Neural crest cell (in vitro differentiated cells): ENCODE measurements around the gene TSC2. TPM values are rescaled to one million over a fixed set of nuclear protein-coding genes. Genes with fewer than 3 reads are reported as not detected.

Source experiments
- DNase-seq: peaks from one replicate; pipeline ENCODE4 v3.0.0; 2021; ENCODE audit warnings: low read depth, mixed read lengths, low spot score
- H3K27ac Mint-ChIP-seq: one replicate; pipeline ENCODE4 v1.8.0; 2021; ENCODE audit warnings: mild to moderate bottlenecking, mixed read lengths; ENCODE audit not compliant: unreplicated experiment
- H3K27me3 Mint-ChIP-seq: 2 replicates; pipeline ENCODE4 v1.8.0; 2021; ENCODE audit warnings: low read depth, mild to moderate bottlenecking, mixed read lengths
- H3K36me3 Mint-ChIP-seq: 2 replicates; pipeline ENCODE4 v1.8.0; 2021; ENCODE audit warnings: low read depth, mild to moderate bottlenecking, mixed read lengths
- H3K4me1 Mint-ChIP-seq: 2 replicates; pipeline ENCODE4 v1.8.0; 2021; ENCODE audit warnings: mixed read lengths
- H3K4me3 Mint-ChIP-seq: one replicate; pipeline ENCODE4 v1.8.0; 2021; ENCODE audit warnings: mild to moderate bottlenecking, mixed read lengths
- H3K9me3 Mint-ChIP-seq: 2 replicates; pipeline ENCODE4 v1.8.0; 2021; ENCODE audit warnings: mixed read lengths
- CTCF ChIP-seq: fragments of 200-600 bp; sonication (generic); conservative IDR thresholded peaks from 2 replicates; pipeline ENCODE4 v1.5.0; 2021; ENCODE audit warnings: antibody characterized with exemption, mild to moderate bottlenecking
- total RNA-seq: library from RNA; stranded (reverse); gene quantifications from 2 replicates; pipeline ENCODE4 v1.2.1, GENCODE V29; 2021

The TSC2 gene
- total RNA-seq, 1 donor from 2014 or later: 175 TPM

DNA sequence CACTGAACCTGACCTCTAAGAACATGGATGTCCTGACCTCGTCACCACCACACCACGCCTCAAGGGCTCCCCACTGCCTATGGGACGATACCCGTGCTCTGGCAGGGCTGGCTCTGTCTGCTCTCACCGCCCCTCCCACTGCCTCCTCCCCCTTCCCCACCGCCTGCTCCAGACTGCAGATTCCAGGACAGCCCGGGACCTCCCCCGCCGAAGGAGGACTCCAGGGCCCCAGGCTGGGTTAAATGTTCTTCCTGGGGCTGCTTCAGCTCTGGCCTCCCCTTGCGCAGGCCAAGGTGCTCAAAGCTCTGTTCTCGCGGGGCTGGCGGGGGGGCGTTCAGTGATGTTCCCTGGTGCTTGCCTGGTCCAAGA, 25.1 kb upstream of the TSC2 start:
- Mint-ChIP-seq H3K4me1 (peaks cover 26% of the 10 kb centered on the region), H3K9me3 (no peaks in the 10 kb centered on the region), H3K4me3 (peak overlapping the region; percentile 69), H3K36me3 (no peaks in the 10 kb centered on the region), H3K27me3 (peaks cover 68% of the 10 kb centered on the region), H3K27ac (no peak overlapping the region)
- no peak for DNase-seq
- TF ChIP-seq CTCF: no peak

DNA sequence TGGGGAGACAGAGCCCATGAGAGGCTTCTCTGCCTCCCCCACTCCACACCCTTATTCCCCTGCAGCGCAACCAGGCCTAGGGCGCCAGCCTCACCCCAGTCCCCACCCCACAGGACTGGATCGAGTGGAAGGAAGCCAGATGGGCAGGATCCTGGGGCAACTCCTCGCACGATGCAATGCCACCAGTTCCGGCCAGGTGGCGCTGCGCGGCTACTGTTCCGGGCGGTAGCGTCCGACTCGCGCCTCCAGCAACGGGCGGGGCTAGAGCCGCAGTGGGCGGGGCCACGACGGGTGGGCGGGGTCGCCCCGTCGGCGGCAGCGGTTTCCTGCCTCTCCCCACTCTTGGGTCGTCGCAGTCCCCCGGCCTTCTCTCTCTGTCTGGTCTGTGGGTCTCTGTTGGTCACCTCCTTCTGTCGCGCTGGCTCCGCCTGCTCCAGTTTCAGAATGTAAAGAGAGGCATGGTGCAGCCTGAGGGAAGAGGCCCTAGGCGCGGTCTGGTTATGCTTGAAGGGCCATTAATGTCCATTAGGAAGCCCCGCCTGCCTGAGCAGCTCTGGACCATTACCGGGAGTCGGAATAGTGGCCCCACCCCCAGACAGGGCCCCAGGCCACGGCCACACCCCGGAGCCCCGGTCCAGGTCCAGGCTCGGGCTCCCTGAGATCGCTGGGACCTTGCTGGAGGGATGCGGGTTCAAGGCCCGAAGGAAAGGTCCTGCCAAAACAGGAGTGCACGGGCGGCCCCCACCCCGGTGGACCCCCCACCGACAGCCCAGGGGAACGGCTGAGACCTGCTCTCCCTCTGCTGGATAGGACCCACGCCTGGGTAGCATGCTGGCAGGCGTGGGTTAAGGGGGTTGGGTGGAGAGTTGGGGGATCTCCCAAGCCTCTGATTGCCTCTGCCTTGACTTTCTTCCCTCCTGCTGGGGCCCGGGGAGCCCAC, 24.4 kb upstream of the TSC2 start:
- H3K27me3 Mint-ChIP-seq: peaks cover 68% of the 10 kb centered on the region
- no peaks in the 10 kb centered on the region for H3K36me3 Mint-ChIP-seq
- no peak overlapping the region for H3K27ac Mint-ChIP-seq

GRCh38 chr16:2024032-2024420, 23.8 kb upstream of the TSC2 start:
- no peak for TF ChIP-seq CTCF
- Mint-ChIP-seq H3K4me3 (peak overlapping the region; percentile 73), H3K27ac (no peak overlapping the region), H3K9me3 (no peaks in the 10 kb centered on the region), H3K27me3 (peaks cover 65% of the 10 kb centered on the region), H3K4me1 (peaks cover 26% of the 10 kb centered on the region), H3K36me3 (no peaks in the 10 kb centered on the region)
- no peak for DNase-seq

More for the DNA sequence above, 24.4 kb upstream of the TSC2 start:
- Mint-ChIP-seq H3K9me3 (no peaks in the 10 kb centered on the region), H3K4me1 (peaks cover 26% of the 10 kb centered on the region), H3K4me3 (peak overlapping the region; percentile 69)
- peak; percentile 99 for DNase-seq
- TF ChIP-seq CTCF: peak; percentile 96

DNA sequence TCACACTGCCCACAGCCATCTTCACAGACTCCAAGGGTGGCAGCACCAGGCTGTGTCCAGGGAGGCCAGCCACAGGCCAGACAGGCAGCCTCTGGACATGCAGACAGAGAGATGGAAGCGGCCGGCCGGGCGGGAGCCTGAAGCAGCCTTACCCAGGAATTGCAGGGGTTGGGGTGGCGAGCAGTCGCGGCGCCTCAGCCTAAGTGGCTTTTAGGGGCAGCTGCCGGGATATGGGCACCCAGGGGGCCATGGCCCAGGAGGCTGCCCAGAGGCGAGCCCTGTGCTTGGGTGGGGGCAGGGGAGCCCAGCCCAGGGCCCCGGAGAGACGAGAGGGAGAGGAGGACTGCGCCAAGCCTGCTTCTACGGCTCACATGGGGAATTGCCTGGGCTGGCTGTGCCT, 22.5 kb upstream of the TSC2 start:
- Mint-ChIP-seq H3K4me3 (peak overlapping the region; percentile 76), H3K36me3 (no peaks in the 10 kb centered on the region), H3K27me3 (peaks cover 60% of the 10 kb centered on the region), H3K27ac (no peak overlapping the region), H3K4me1 (peaks cover 26% of the 10 kb centered on the region), H3K9me3 (no peaks in the 10 kb centered on the region)
- no peak for DNase-seq
- TF ChIP-seq CTCF: no peak

DNA sequence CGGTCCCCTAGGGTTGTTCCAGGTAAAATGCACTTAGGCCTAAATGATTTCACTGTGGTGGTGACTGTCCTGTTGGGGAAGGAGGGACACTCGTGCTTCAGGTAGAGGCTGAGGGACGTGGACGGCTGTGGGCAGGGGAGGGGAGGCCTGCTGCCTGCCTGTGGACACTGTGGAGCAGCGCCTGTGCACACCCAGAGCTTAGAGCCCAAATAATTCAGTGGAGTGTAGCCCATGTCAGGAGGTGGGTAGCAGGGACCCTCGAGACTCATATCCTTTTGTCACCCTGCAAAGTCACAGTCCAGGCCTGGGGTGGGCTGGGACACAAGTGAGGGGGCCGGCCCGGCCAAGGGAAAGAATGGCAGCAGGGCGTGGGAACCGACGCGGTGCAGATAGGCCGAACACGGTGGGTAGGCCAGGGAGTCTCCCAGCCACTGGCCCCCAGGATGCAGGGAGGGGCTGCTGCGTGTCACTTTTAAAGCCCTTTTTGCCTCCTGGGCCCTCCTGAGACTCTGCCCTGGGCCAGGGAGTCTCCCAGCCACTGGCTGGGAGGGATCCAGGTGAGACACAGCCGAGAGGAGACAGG, 21.8 kb upstream of the TSC2 start:
- Mint-ChIP-seq H3K4me3 (peak overlapping the region; percentile 76), H3K27ac (no peak overlapping the region), H3K4me1 (peaks cover 21% of the 10 kb centered on the region), H3K27me3 (peaks cover 53% of the 10 kb centered on the region), H3K9me3 (no peaks in the 10 kb centered on the region), H3K36me3 (no peaks in the 10 kb centered on the region)
- no peak for TF ChIP-seq CTCF
- DNase-seq: no peak
